Kasumi-1 (cell line): Measurements from ENCODE around the gene FRMD4A.
A peak's percentile ranks its signal among the peaks of the same experiment; 100 is the strongest.

ENCODE experiments used
- DNase-seq, 2 experiments: peaks; one replicate each; lab custom pipeline; 2025; lab: John Stamatoyannopoulos, UW

FRMD4A gene

DNA sequence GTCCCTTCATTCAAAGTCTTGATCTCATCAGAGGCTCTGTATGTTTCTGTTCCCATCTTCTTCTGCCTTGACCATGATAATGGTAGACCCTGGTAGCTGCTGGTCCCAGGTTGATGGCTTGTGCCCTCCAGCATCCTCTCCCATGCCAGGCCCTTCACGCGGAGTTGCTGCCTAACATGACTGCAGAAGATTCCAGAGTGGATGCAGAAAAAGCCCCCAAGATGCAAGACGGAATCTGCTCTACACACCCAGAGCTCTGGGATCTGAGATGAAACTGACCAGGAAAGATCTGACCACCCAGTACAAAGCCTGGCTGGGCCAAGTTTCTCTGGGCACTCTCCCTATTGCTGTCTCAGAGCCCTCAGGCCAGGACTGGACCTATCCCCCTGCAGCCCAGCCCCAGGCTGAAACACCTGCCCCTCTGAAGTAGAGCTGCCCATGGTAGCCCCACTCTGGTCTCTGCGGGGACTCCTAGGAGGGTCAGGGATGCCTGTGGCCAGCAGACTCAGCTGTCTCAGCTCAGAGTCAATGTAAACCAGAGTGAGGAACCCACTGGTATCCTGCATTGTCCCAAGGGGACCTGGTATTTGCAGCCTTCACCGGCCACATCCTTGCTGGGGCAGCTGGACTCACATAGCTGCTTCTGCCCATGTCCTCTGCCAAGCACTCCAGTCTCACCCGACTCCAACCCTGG, 9.5 kb upstream of the FRMD4A start:
- no peak for DNase-seq

- no peak for DNase-seq
These were observed 6.0 kb upstream of the FRMD4A start for GRCh38 chr10:14336736-14337135.

- no peak for DNase-seq
These were observed 4.0 kb upstream of the FRMD4A start for GRCh38 chr10:14334771-14335170.

DNA sequence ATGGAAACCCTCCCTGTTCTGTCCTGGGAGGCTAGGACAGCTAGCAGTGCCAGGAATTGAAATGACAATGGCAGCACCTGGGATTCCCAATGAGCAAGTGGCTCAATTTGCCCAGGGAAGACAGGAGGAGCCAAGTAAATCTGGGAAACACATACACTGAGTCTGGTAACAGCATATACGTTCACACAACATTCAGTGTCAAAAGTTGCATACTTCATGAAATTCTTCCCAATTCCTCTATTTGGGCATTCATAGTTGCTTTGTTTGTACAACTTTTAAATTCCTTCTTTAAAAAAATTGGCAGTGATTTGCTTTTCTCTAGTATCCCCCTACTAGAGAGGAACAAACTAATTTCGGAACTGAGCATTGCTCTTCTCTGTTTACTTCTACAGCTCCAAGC, 2.9 kb upstream of the FRMD4A start:
- DNase-seq = no peak

DNA sequence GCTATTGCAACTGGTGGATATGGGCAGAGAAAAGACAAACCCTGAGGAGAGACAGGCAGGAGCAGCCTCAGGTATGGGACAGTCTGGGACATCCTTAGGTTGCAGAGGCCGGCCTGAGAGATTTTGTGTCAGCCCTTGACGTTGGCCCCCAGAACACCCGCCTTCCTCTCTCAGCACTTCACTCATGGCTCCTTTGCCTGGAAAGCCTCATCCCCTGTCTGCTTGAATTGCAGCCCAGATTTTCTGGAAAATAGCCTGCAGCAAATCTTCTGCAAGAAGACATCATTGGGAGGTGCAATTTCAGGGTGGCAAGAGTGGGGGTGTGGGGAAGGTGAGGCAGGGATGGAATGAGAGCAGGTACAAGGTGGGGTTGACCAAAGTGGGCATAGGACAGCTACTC, 2.2 kb upstream of the FRMD4A start:
- DNase-seq = no peak

- DNase-seq = no peak
These were observed 964 bp downstream of the FRMD4A start for GRCh38 chr10:14329746-14330173.

GRCh38 chr10:14328881-14329672, 1.6 kb downstream of the FRMD4A start:
- no peak for DNase-seq

- no peak for DNase-seq
These were observed 3.2 kb downstream of the FRMD4A start for GRCh38 chr10:14327527-14327926.

DNA sequence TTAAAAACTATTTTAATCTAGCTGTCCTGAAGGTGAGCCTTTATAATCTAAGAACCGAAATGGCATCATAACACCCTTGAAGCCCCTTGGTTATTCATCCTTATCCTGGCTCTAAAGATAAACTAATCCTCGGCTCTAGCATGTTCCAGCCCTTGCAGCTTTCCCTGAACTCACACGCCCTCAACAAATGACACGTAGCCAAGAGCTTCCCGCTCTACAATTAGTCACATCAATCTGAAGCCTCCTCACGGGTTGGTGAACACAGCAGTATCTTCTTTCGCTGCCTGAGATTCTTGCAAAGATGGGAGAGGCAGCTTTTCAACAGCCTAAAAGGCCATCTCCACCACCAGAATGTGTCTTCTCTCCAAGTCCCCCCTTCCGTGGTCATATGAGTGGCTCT, 4.1 kb downstream of the FRMD4A start:
- no peak for DNase-seq

DNA sequence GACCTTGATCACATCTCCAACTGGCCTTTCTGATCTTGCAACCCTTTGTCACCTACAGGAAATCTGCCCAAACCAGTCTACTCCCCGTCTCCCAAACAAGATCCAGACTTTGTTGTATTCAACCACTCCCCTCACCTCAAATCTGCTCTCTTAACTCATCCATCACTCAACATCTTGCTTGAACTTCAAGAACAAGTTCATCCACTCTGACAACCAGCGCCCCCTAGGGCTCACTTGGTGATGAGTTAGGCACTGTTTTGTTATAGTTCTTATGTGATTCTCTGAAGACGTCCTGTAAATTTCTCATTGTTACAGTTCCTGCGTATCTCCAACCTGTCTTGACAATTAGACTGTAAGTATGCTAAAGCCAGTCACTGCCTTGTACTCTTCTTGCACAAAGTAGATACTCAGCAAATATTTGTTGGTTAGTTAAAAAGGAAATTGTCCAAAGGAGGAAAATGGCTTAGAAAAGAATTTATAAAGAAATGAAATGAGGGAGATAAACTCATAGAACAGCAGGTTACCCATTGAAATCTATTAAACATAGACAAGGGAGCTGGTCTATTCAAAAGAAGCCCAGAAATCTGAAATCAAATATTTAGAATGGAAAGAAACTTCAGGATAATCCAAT, 5.3 kb downstream of the FRMD4A start:
- DNase-seq = peak; percentile 83 to 84

- DNase-seq = no peak
These were observed 8.1 kb downstream of the FRMD4A start for GRCh38 chr10:14322526-14323188.

DNA sequence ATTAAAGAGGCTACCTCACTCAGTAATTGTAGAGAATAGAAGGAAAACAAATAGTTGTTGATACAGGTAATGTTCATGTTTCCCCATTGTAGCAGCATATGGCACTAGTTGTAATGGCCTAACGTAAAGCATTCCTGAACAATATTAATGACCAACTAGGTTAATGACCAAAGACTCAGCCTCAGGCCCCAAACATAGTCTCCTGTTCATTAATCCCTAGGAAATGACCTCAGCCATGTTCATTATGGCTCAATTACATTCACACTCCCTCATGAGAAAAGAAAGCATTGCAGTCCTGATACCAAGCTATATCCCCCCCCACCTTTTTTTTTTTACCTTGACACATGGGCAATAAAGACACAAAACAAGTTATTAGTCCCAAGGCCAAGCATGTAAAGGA, 12.7 kb downstream of the FRMD4A start:
- DNase-seq = no peak

DNA sequence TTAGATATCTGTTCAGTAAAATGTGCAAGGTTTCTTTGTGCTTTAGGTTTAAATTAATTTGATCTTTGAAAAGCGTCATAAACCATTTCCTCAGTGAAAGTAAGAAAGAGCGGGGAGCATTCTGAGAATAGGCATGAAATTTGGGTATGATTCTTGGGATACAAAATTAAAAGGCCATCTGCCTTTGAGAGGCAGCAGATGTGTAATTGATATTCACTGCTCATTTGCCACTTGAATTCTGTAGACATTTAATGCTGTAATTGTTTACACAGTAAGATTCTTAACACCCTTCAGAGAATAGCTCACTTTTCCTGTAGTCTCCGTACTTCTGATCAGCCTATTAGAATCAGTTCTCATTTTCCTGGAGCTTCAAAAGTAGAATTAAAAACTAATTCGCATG, 18.7 kb downstream of the FRMD4A start:
- DNase-seq = no peak

- no peak for DNase-seq
These were observed 19.3 kb downstream of the FRMD4A start for GRCh38 chr10:14311206-14311957.

DNA sequence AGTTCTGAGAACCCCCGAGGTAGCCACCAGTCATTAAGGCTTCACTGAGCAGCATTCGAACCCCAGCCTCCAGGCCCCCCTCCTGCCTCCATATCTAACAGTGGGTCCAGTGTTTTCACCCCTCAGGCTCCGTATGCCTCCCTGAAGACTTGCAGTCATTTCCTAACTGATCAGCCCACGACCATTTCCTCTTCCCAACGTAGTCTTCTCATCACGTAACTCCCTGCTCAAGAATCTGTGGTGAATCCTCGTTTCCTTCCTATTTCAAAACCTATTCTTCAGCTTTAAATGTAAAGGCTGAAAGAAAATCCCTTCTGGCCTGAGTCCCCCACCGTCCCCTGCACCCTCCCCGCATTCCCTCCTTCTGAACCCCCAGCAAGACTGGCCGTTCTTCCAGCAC, 21.1 kb downstream of the FRMD4A start:
- DNase-seq = peak; percentile 93 to 95

DNA sequence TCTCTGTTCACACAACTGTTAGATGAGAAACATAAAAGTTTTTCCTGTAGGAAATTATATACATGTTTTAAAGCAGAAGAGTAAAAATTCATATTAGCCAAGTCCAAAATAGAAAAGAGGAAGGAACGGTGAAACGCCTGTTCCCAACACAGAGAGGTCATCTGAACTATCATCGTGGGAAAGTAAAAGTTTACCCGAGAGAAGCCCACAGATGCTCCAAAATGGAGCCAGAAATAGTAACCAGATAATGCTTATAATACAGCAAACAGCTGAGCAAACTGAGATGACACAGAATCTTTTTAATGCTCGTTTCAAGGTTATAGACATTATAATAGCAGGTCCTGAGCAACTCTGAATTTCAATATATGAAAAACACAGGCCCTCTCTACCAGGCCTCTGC, 24.5 kb downstream of the FRMD4A start:
- DNase-seq = peak; percentile 66 to 80

DNA sequence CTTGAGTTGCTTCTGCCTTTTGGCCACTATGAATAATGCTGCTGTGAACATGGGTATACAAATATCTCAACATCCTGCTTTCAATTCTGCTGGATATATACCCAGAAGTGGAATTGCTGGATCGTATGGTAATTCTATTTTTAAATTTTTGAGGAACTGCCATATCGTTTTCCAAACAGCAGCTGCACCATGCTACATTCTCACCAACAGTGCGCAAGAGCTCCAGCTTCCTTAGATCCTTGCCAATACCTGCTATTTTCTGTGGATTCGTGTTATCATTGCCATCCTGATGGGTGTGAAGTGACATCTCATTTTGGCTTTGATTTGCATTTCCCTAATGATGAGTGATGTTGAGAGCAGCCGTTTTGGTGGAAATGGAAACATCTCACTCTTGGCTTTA, 26.7 kb downstream of the FRMD4A start:
- no peak for DNase-seq

GRCh38 chr10:14302035-14302434, 28.7 kb downstream of the FRMD4A start:
- peak; percentile 31 to 65 for DNase-seq

GRCh38 chr10:14299556-14299955, 31.2 kb downstream of the FRMD4A start:
- DNase-seq = no peak

- no peak for DNase-seq
These were observed 34.5 kb downstream of the FRMD4A start for GRCh38 chr10:14296065-14296709.

GRCh38 chr10:14294347-14295059, 36.2 kb downstream of the FRMD4A start:
- DNase-seq = no peak
